HEK293 (cell line): ENCODE measurements around the gene PRPH.

Experiments
- FEZF1 ChIP-seq: fragments of 450-650 bp; formaldehyde crosslinking; IDR thresholded peaks from 2 replicates; pipeline ENCODE4 v1.5.1; 2016; ENCODE audit warnings: missing biosample characterization, missing genetic modification characterization
- GLIS2 ChIP-seq: fragments of 450-650 bp; formaldehyde crosslinking; IDR thresholded peaks from 2 replicates; pipeline ENCODE4 v1.5.1; 2016; ENCODE audit warnings: missing biosample characterization, missing genetic modification characterization
- HIC1 ChIP-seq: fragments of 450-650 bp; formaldehyde crosslinking; IDR thresholded peaks from 2 replicates; pipeline ENCODE4 v1.5.1; 2016; ENCODE audit warnings: missing biosample characterization, missing genetic modification characterization
- PRDM1 ChIP-seq: fragments of 450-650 bp; formaldehyde crosslinking; IDR thresholded peaks from 2 replicates; pipeline ENCODE4; 2016; ENCODE audit warnings: missing biosample characterization, missing genetic modification characterization
- PRDM6 ChIP-seq: fragments of 450-650 bp; formaldehyde crosslinking; IDR thresholded peaks from 2 replicates; pipeline ENCODE4 v1.5.1; 2017; ENCODE audit warnings: missing biosample characterization, missing genetic modification characterization
- SCRT2 ChIP-seq: fragments of 450-650 bp; formaldehyde crosslinking; IDR thresholded peaks from 2 replicates; pipeline ENCODE4 v1.5.1; 2016; ENCODE audit warnings: missing biosample characterization, missing genetic modification characterization
- SETDB1 ChIP-seq: IDR thresholded peaks from one replicate; pipeline ENCODE4 v1.6.1; 2017; ENCODE audit warnings: mild to moderate bottlenecking, low read length, moderate library complexity, mixed read lengths; ENCODE audit not compliant: insufficient read length
- SP2 ChIP-seq: fragments of 450-650 bp; formaldehyde crosslinking; IDR thresholded peaks from 2 replicates; pipeline ENCODE4 v1.5.1; 2016; ENCODE audit warnings: missing biosample characterization, missing genetic modification characterization
- SP3 ChIP-seq: fragments of 450-650 bp; formaldehyde crosslinking; IDR thresholded peaks from 2 replicates; pipeline ENCODE4 v1.5.1; 2016; ENCODE audit warnings: missing biosample characterization, missing genetic modification characterization
- TRIM28 ChIP-seq: IDR thresholded peaks from 2 replicates; pipeline ENCODE4 v1.6.1; 2011; ENCODE audit warnings: low read length, control low read depth, borderline replicate concordance
- ZBTB10 ChIP-seq: fragments of 450-650 bp; formaldehyde crosslinking; IDR thresholded peaks from 2 replicates; pipeline ENCODE4 v1.5.1; 2016; ENCODE audit warnings: missing biosample characterization, missing genetic modification characterization
- ZFP37 ChIP-seq: fragments of 450-650 bp; formaldehyde crosslinking; IDR thresholded peaks from 2 replicates; pipeline ENCODE4 v1.5.1; 2016; ENCODE audit warnings: missing biosample characterization, missing genetic modification characterization
- ZNF148 ChIP-seq: fragments of 450-650 bp; formaldehyde crosslinking; IDR thresholded peaks from 2 replicates; pipeline ENCODE4 v1.5.0; 2017; ENCODE audit warnings: missing biosample characterization, missing genetic modification characterization, borderline replicate concordance
- ZNF18 ChIP-seq: fragments of 450-650 bp; formaldehyde crosslinking; IDR thresholded peaks from 2 replicates; pipeline ENCODE4 v1.5.1; 2016; ENCODE audit warnings: missing biosample characterization, missing genetic modification characterization
- ZNF184 ChIP-seq: fragments of 450-650 bp; IDR thresholded peaks from 2 replicates; pipeline ENCODE4 v1.5.1; 2018; ENCODE audit warnings: missing biosample characterization, mild to moderate bottlenecking, missing genetic modification characterization
- ZNF202 ChIP-seq: fragments of 450-650 bp; formaldehyde crosslinking; IDR thresholded peaks from 2 replicates; pipeline ENCODE4 v1.5.1; 2016; ENCODE audit warnings: missing biosample characterization, missing genetic modification characterization, borderline replicate concordance
- ZNF248 ChIP-seq: fragments of 450-650 bp; formaldehyde crosslinking; IDR thresholded peaks from 2 replicates; pipeline ENCODE4 v1.5.1; 2017; ENCODE audit warnings: missing biosample characterization, missing genetic modification characterization
- ZNF26 ChIP-seq: fragments of 450-650 bp; formaldehyde crosslinking; IDR thresholded peaks from 2 replicates; pipeline ENCODE4 v1.5.1; 2016; ENCODE audit warnings: missing biosample characterization, missing genetic modification characterization
- ZNF366 ChIP-seq: fragments of 450-650 bp; formaldehyde crosslinking; conservative IDR thresholded peaks from 2 replicates; pipeline ENCODE4 v1.5.1; 2016; ENCODE audit warnings: missing biosample characterization, missing genetic modification characterization
- ZNF391 ChIP-seq: fragments of 450-650 bp; formaldehyde crosslinking; IDR thresholded peaks from 2 replicates; pipeline ENCODE4 v1.5.1; 2016; ENCODE audit warnings: low read depth, missing biosample characterization, missing genetic modification characterization, borderline replicate concordance
- ZNF473 ChIP-seq: fragments of 450-650 bp; formaldehyde crosslinking; IDR thresholded peaks from 2 replicates; pipeline ENCODE4 v1.5.1; 2017; ENCODE audit warnings: missing biosample characterization, missing genetic modification characterization
- ZNF529 ChIP-seq: fragments of 450-650 bp; formaldehyde crosslinking; IDR thresholded peaks from 2 replicates; pipeline ENCODE4 v1.5.1; 2017; ENCODE audit warnings: missing genetic modification characterization, missing biosample characterization; ENCODE audit not compliant: insufficient replicate concordance
- ZNF548 ChIP-seq: fragments of 450-650 bp; formaldehyde crosslinking; IDR thresholded peaks from 2 replicates; pipeline ENCODE4 v1.5.1; 2016; ENCODE audit warnings: missing biosample characterization, missing genetic modification characterization
- ZNF558 ChIP-seq: fragments of 450-650 bp; formaldehyde crosslinking; IDR thresholded peaks from 2 replicates; pipeline ENCODE4 v1.5.1; 2016; ENCODE audit warnings: missing biosample characterization, missing genetic modification characterization
- ZNF571 ChIP-seq: fragments of 450-650 bp; formaldehyde crosslinking; IDR thresholded peaks from 2 replicates; pipeline ENCODE4 v1.5.0; 2017; ENCODE audit warnings: missing biosample characterization, missing genetic modification characterization
- ZNF580 ChIP-seq: fragments of 450-650 bp; formaldehyde crosslinking; IDR thresholded peaks from 2 replicates; pipeline ENCODE4 v1.5.1; 2016; ENCODE audit warnings: missing biosample characterization, missing genetic modification characterization
- ZNF626 ChIP-seq: fragments of 450-650 bp; sonication (Bioruptor Pico); formaldehyde crosslinking; IDR thresholded peaks from 2 replicates; pipeline ENCODE4 v1.5.1; 2018; ENCODE audit warnings: missing biosample characterization, missing genetic modification characterization, inconsistent platforms
- ZNF664 ChIP-seq: fragments of 450-650 bp; formaldehyde crosslinking; IDR thresholded peaks from 2 replicates; pipeline ENCODE4 v1.5.1; 2016; ENCODE audit warnings: missing biosample characterization, missing genetic modification characterization
- ZNF785 ChIP-seq: fragments of 450-650 bp; formaldehyde crosslinking; IDR thresholded peaks from 2 replicates; pipeline ENCODE4 v1.5.1; 2016; ENCODE audit warnings: missing biosample characterization, missing genetic modification characterization

PRPH gene

GRCh38 chr12:49264466-49264872, 30.5 kb upstream of the PRPH start (continued):
- peak; percentile 95 for TF ChIP-seq HIC1 (tag by site-specific recombination)
- no peak for TF ChIP-seq ZNF558
- no peak for TF ChIP-seq ZNF626 (tag by site-specific recombination)
- TF ChIP-seq ZNF548 (tag by site-specific recombination), result no peak
- 0 out of 2 replicates have a peak, but pooled peaks have one; percentile 28 for TF ChIP-seq ZNF580
- TF ChIP-seq ZNF785 (tag by site-specific recombination), result no peak
- TF ChIP-seq ZFP37 (tag by site-specific recombination), result 0 out of 2 replicates have a peak, but pooled peaks have one; percentile 8
- no peak for TF ChIP-seq ZNF571 (tag by site-specific recombination)
- no peak for TF ChIP-seq ZNF184 (tag by site-specific recombination)
- no peak for TF ChIP-seq PRDM1 (tag by site-specific recombination)
- TF ChIP-seq FEZF1 (tag by site-specific recombination), result no peak
- TF ChIP-seq ZNF26 (tag by site-specific recombination), result no peak
- peak; percentile 99 for TF ChIP-seq ZNF202
- no peak for TF ChIP-seq PRDM6 (tag by site-specific recombination)
- TF ChIP-seq GLIS2 (tag by site-specific recombination), result peak; percentile 63; the same call in 1 of the 2 replicates
- no peak for TF ChIP-seq ZNF18 (tag by site-specific recombination)
- peak; percentile 93 for TF ChIP-seq ZNF366 (tag by site-specific recombination)
- TF ChIP-seq ZNF664 (tag by site-specific recombination), result no peak; the same call in 1 of the 2 replicates
- TF ChIP-seq SP2, result peak; percentile 90
- peak; percentile 97 for TF ChIP-seq SP3 (tag by site-specific recombination)
- TF ChIP-seq ZNF391 (tag by site-specific recombination), result no peak; the same call in 1 of the 2 replicates
- TF ChIP-seq ZNF248 (tag by site-specific recombination), result no peak
- no peak for TF ChIP-seq ZBTB10 (tag by site-specific recombination)
- TF ChIP-seq TRIM28, result no peak
- TF ChIP-seq SETDB1, result no peak
- TF ChIP-seq ZNF473 (tag by site-specific recombination), result no peak
- no peak for TF ChIP-seq SCRT2 (tag by site-specific recombination)
- no peak for TF ChIP-seq ZNF529
- no peak for TF ChIP-seq ZNF148 (tag by site-specific recombination)
